ENCODE results near the gene AKR1A1.
"Not testable (repeated sequence)": the region's sequence is repeated elsewhere in the genome, so short reads cannot be mapped to it uniquely, and the experiment has no call there.

AKR1A1 gene

DNA sequence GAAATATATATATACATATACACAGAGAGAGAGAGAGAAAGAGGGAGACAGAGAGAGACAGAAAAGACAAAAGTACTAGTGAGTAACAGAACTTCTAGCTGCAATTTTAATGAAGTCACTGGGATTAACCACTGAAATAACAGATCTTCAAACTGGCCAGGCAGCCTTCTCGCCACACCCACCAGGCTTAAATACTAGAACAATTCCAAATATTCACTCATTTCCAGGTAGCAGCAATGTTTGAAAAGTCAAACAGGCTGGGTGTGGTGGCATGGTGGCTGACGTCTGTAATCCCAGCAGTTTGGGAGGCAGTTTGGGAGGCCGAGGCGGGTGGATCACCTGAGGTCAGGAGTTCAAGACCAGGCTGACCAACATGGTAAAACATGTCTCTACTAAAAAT is 34.2 kb upstream of the AKR1A1 start:
- TF ChIP-seq, protein P1, sequence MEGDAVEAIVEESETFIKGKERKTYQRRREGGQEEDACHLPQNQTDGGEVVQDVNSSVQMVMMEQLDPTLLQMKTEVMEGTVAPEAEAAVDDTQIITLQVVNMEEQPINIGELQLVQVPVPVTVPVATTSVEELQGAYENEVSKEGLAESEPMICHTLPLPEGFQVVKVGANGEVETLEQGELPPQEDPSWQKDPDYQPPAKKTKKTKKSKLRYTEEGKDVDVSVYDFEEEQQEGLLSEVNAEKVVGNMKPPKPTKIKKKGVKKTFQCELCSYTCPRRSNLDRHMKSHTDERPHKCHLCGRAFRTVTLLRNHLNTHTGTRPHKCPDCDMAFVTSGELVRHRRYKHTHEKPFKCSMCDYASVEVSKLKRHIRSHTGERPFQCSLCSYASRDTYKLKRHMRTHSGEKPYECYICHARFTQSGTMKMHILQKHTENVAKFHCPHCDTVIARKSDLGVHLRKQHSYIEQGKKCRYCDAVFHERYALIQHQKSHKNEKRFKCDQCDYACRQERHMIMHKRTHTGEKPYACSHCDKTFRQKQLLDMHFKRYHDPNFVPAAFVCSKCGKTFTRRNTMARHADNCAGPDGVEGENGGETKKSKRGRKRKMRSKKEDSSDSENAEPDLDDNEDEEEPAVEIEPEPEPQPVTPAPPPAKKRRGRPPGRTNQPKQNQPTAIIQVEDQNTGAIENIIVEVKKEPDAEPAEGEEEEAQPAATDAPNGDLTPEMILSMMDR (IDR thresholded peaks at IDR 0.05; ENCODE audit: extremely low read depth, insufficient read depth, missing control alignments) = no peak
- no peak for DNase-seq (ENCODE audit: low spot score)
- in situ Hi-C loops (cut with MboI; ENCODE audit: low pct_unique_long_range_greater_than_20kb, low sequenced_read_pairs, unreplicated experiment) = no loop called here

DNA sequence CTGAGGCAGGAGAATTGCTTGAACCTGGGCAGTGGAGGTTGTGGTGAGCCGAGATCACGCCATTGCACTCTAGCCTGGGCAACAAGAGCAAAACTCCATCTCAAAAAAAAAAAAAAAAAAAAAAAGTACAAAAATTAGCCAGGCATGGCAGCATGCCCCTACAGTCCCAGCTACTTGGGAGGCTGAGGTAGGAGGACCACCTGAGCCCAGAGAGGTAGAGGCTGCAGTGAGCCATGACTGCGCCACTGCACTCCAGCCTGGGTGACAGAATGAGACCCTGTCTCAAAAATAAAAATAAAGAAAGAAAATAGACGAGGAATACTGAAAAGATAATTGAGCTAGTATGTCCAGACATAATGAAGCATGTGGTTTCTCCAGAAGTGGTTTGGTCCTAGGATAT is 32.3 kb upstream of the AKR1A1 start:
- in situ Hi-C loops (cut with MboI; ENCODE audit: low pct_unique_long_range_greater_than_20kb, low sequenced_read_pairs, unreplicated experiment); DNase-seq (ENCODE audit: low spot score): not testable (repeated sequence)

DNA sequence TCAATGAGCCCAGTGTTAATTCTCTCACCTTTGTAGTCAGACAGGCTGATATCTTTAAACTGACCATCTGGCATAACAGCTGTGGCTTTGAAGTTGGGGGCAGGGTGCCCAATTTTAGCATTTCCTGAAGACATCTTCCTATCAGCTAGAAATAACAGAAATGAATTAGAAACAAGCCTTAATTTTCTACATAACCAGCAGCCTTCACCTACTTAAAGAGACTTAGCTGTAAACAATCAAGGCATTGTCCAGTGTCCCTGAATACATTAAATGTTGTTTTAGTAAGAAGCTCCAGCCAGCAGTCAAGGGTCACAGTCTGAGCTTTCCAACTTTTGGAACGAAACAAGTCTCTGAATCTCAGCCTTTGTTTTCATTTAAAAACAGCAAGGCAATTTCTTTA is 31.7 kb upstream of the AKR1A1 start:
- TF ChIP-seq, protein P1 (IDR thresholded peaks at IDR 0.05; ENCODE audit: extremely low read depth, insufficient read depth, missing control alignments) = no peak
- in situ Hi-C loops (cut with MboI; ENCODE audit: low pct_unique_long_range_greater_than_20kb, low sequenced_read_pairs, unreplicated experiment) = no loop called here
- no peak for DNase-seq (ENCODE audit: low spot score)

DNA sequence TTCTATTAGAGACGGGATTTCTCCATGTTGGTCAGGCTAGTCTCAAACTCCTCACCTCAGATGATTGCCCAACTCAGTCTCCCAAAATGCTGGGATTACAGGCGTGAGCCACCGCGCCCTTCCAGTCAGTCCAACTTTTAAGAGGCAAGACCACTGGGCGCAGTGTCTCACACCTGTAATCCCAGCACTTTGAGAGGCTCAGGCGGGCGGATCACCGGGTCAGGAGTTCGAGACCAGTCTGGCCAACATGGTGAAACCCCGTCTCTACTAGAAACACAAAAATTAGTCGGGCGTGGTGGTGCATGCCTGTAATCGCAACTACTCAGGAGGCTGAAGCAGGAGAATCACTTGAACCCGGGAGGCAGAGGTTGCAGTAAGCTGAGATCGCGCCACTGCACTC is 30.9 kb upstream of the AKR1A1 start:
- DNase-seq (ENCODE audit: low spot score); in situ Hi-C loops (cut with MboI; ENCODE audit: low pct_unique_long_range_greater_than_20kb, low sequenced_read_pairs, unreplicated experiment): not testable (repeated sequence)

GRCh38 chr1:45521413-45522323 is 29.0 kb upstream of the AKR1A1 start, which contains the start of gene PRDX1:
Gene PRDX1 (minus strand): TSS chr1:45521884. CDS start chr1:45519043, 2,841 bp downstream.
- TF ChIP-seq, protein P1 (IDR thresholded peaks at IDR 0.05; ENCODE audit: extremely low read depth, insufficient read depth, missing control alignments) = no peak
- peak; percentile 92 for DNase-seq (ENCODE audit: low spot score)
- in situ Hi-C loops (cut with MboI; ENCODE audit: low pct_unique_long_range_greater_than_20kb, low sequenced_read_pairs, unreplicated experiment) = no loop called here

GRCh38 chr1:45522324-45523104 is 28.1 kb upstream of the AKR1A1 start:
- peak; percentile 56 for DNase-seq (ENCODE audit: low spot score)
- in situ Hi-C loops (cut with MboI; ENCODE audit: low pct_unique_long_range_greater_than_20kb, low sequenced_read_pairs, unreplicated experiment) = no loop called here
- TF ChIP-seq, protein P1 (IDR thresholded peaks at IDR 0.05; ENCODE audit: extremely low read depth, insufficient read depth, missing control alignments) = no peak

DNA sequence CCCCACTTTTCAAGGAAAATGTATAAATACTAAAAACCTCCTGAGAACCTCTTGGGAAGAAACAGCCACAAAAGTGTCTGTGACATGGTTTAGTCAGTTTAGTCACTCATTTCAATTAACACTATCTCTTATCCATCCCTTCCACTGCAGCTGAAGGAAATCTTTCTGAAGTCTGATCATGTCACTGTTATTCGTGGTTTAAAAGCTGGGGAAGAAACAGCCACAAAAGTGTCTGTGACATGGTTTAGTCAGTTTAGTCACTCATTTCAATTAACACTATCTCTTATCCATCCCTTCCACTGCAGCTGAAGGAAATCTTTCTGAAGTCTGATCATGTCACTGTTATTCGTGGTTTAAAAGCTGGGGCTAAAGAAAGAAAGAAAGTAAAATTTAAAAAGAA is 27.1 kb upstream of the AKR1A1 start:
- in situ Hi-C loops (cut with MboI; ENCODE audit: low pct_unique_long_range_greater_than_20kb, low sequenced_read_pairs, unreplicated experiment); DNase-seq (ENCODE audit: low spot score): not testable (repeated sequence)

DNA sequence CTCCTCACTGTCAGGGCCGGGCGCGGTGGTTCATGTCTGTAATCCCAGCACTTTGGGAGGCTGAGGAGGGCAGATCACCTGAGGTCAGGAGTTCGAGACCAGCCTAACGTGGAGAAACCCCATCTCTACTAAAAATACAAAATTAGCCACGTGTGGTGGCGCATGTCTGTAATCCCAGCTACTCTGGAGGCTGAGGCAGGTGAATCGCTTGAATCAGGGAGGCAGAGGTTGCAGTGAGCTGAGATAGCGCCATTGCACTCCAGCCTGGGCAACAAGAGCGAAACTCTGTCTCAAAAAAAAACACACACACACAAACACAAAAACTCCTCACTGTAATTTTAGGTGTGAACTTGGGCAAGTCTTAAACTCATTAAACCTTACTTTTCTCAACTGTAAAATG is 26.7 kb upstream of the AKR1A1 start:
- in situ Hi-C loops (cut with MboI; ENCODE audit: low pct_unique_long_range_greater_than_20kb, low sequenced_read_pairs, unreplicated experiment); DNase-seq (ENCODE audit: low spot score): not testable (repeated sequence)
